ENCODE results near the gene MAP3K9.
"Not testable (repeated sequence)": the region's sequence is repeated elsewhere in the genome, so short reads cannot be mapped to it uniquely, and the experiment has no call there.

The MAP3K9 gene

GRCh38 chr14:70809225-70810219, at the start of gene MAP3K9:
TSS of gene MAP3K9 (minus strand) at chr14:70809513. CDS start at chr14:70809171, 342 bp downstream.
- H3K9me3 Mint-ChIP-seq, result no peaks in the 10 kb centered on the region
- H3K4me3 Mint-ChIP-seq, result peak within 1 kb of the TSS; percentile 81

GRCh38 chr14:70858641-70859040, 49.3 kb upstream of the MAP3K9 start:
- no peaks in the 10 kb centered on the region for H3K36me3 Mint-ChIP-seq (ENCODE audit: low read depth)
- H3K4me3 Mint-ChIP-seq, result no peak overlapping the region
- H3K27ac Mint-ChIP-seq, result no peak overlapping the region
- H3K27me3 Mint-ChIP-seq, result no peaks in the 10 kb centered on the region
- peaks cover 11% of the 10 kb centered on the region for H3K4me1 Mint-ChIP-seq (ENCODE audit: low read depth)
- peaks cover 3% of the 10 kb centered on the region for H3K9me3 Mint-ChIP-seq

More at GRCh38 chr14:70809225-70810219, at the start of gene MAP3K9:
- no peaks in the 10 kb centered on the region for H3K36me3 Mint-ChIP-seq (ENCODE audit: low read depth)
- H3K27me3 Mint-ChIP-seq, result peaks cover 3% of the 10 kb centered on the region
- peaks cover 15% of the 10 kb centered on the region for H3K4me1 Mint-ChIP-seq (ENCODE audit: low read depth)
- no peak within 1 kb of the TSS for H3K27ac Mint-ChIP-seq

GRCh38 chr14:70857496-70857890, 48.2 kb upstream of the MAP3K9 start:
- Mint-ChIP-seq H3K9me3 (peaks cover 3% of the 10 kb centered on the region), H3K4me3 (no peak overlapping the region), H3K27ac (no peak overlapping the region), H3K4me1 (ENCODE audit: low read depth) (peaks cover 11% of the 10 kb centered on the region), H3K27me3 (no peaks in the 10 kb centered on the region), H3K36me3 (ENCODE audit: low read depth) (no peaks in the 10 kb centered on the region)

GRCh38 chr14:70856851-70857495, 47.7 kb upstream of the MAP3K9 start:
- Mint-ChIP-seq H3K27me3 (no peaks in the 10 kb centered on the region), H3K4me1 (ENCODE audit: low read depth) (peaks cover 11% of the 10 kb centered on the region), H3K4me3 (no peak overlapping the region), H3K27ac (no peak overlapping the region), H3K36me3 (ENCODE audit: low read depth) (no peaks in the 10 kb centered on the region), H3K9me3 (peaks cover 3% of the 10 kb centered on the region)

- no peak overlapping the region for H3K4me3 Mint-ChIP-seq
- no peaks in the 10 kb centered on the region for H3K36me3 Mint-ChIP-seq (ENCODE audit: low read depth)
- H3K27ac Mint-ChIP-seq, result no peak overlapping the region
These were observed 46.2 kb upstream of the MAP3K9 start for GRCh38 chr14:70855486-70855885.

GRCh38 chr14:70853658-70854057, 44.3 kb upstream of the MAP3K9 start:
- not testable (repeated sequence) for H3K36me3 Mint-ChIP-seq (ENCODE audit: low read depth); H3K27me3 Mint-ChIP-seq; H3K9me3 Mint-ChIP-seq; H3K4me3 Mint-ChIP-seq; H3K27ac Mint-ChIP-seq
- H3K4me1 Mint-ChIP-seq (ENCODE audit: low read depth), result peaks cover 11% of the 10 kb centered on the region

More at GRCh38 chr14:70855486-70855885, 46.2 kb upstream of the MAP3K9 start:
- Mint-ChIP-seq H3K27me3 (no peaks in the 10 kb centered on the region), H3K4me1 (ENCODE audit: low read depth) (peaks cover 11% of the 10 kb centered on the region), H3K9me3 (peaks cover 3% of the 10 kb centered on the region)

GRCh38 chr14:70847406-70848090, 38.2 kb upstream of the MAP3K9 start:
- H3K27ac Mint-ChIP-seq, result no peak overlapping the region
- no peaks in the 10 kb centered on the region for H3K4me1 Mint-ChIP-seq (ENCODE audit: low read depth)
- H3K27me3 Mint-ChIP-seq, result peaks cover 10% of the 10 kb centered on the region
- no peaks in the 10 kb centered on the region for H3K9me3 Mint-ChIP-seq
- no peaks in the 10 kb centered on the region for H3K36me3 Mint-ChIP-seq (ENCODE audit: low read depth)
- H3K4me3 Mint-ChIP-seq, result no peak overlapping the region

GRCh38 chr14:70845601-70846000, 36.3 kb upstream of the MAP3K9 start:
- peaks cover 11% of the 10 kb centered on the region for H3K27me3 Mint-ChIP-seq
- H3K4me1 Mint-ChIP-seq (ENCODE audit: low read depth), result no peaks in the 10 kb centered on the region
- no peak overlapping the region for H3K27ac Mint-ChIP-seq
- no peaks in the 10 kb centered on the region for H3K36me3 Mint-ChIP-seq (ENCODE audit: low read depth)
- H3K9me3 Mint-ChIP-seq, result no peaks in the 10 kb centered on the region
- H3K4me3 Mint-ChIP-seq, result no peak overlapping the region

GRCh38 chr14:70842851-70843462, 33.6 kb upstream of the MAP3K9 start:
- Mint-ChIP-seq H3K27ac (no peak overlapping the region), H3K4me3 (no peak overlapping the region), H3K27me3 (peaks cover 11% of the 10 kb centered on the region), H3K4me1 (ENCODE audit: low read depth) (no peaks in the 10 kb centered on the region), H3K36me3 (ENCODE audit: low read depth) (no peaks in the 10 kb centered on the region), H3K9me3 (no peaks in the 10 kb centered on the region)

- Mint-ChIP-seq H3K4me3 (no peak overlapping the region), H3K9me3 (peaks cover 9% of the 10 kb centered on the region), H3K36me3 (ENCODE audit: low read depth) (no peaks in the 10 kb centered on the region), H3K4me1 (ENCODE audit: low read depth) (no peaks in the 10 kb centered on the region), H3K27ac (no peak overlapping the region), H3K27me3 (peaks cover 7% of the 10 kb centered on the region)
These were observed 28.8 kb upstream of the MAP3K9 start for GRCh38 chr14:70838076-70838475.

GRCh38 chr14:70836946-70837345, 27.6 kb upstream of the MAP3K9 start:
- Mint-ChIP-seq H3K9me3 (peaks cover 9% of the 10 kb centered on the region), H3K36me3 (ENCODE audit: low read depth) (no peaks in the 10 kb centered on the region), H3K27me3 (no peaks in the 10 kb centered on the region), H3K27ac (no peak overlapping the region), H3K4me1 (ENCODE audit: low read depth) (no peaks in the 10 kb centered on the region), H3K4me3 (no peak overlapping the region)

- Mint-ChIP-seq H3K36me3 (ENCODE audit: low read depth) (no peaks in the 10 kb centered on the region), H3K27me3 (no peaks in the 10 kb centered on the region), H3K4me1 (ENCODE audit: low read depth) (no peaks in the 10 kb centered on the region), H3K4me3 (no peak overlapping the region), H3K9me3 (peaks cover 9% of the 10 kb centered on the region), H3K27ac (no peak overlapping the region)
These were observed 24.6 kb upstream of the MAP3K9 start for GRCh38 chr14:70833884-70834283.

- H3K4me1 Mint-ChIP-seq (ENCODE audit: low read depth), result no peaks in the 10 kb centered on the region
- H3K4me3 Mint-ChIP-seq, result no peak overlapping the region
- peaks cover 9% of the 10 kb centered on the region for H3K9me3 Mint-ChIP-seq
- H3K36me3 Mint-ChIP-seq (ENCODE audit: low read depth), result no peaks in the 10 kb centered on the region
- H3K27me3 Mint-ChIP-seq, result no peaks in the 10 kb centered on the region
- no peak overlapping the region for H3K27ac Mint-ChIP-seq
These were observed 23.4 kb upstream of the MAP3K9 start for GRCh38 chr14:70832561-70833305.
